IMR-90 (cell line): ENCODE data around the gene C6orf58. TPM values are rescaled to one million over a fixed set of nuclear protein-coding genes. Genes with fewer than 3 reads are reported as not detected.
"Not testable (repeated sequence)": the region's sequence is repeated elsewhere in the genome, so short reads cannot be mapped to it uniquely, and the experiment has no call there.

Source experiments
- ATAC-seq: fragments of 200-7000 bp; cut with Tn5 transposase; 2 replicates; pipeline ENCODE4 v1.9.1; 2020; ENCODE audit warnings: low read depth, mild to moderate bottlenecking, moderate library complexity
- BruUV-seq: library from RNA; stranded (reverse); fragments of 400-500 nt; replicated peaks from 2 replicates; lab custom pipeline; 2021; lab: Mats Ljungman, UMichigan
- CTCF ChIA-PET: fragments of 300-600 bp; formaldehyde crosslinking; extraction: SDS; loops from one replicate; lab custom pipeline; 2021; ENCODE audit warnings: antibody characterized with exemption; lab: Yijun Ruan, JAX
- POLR2A ChIA-PET: fragments of 300-600 bp; sonication (Branson Sonifier 250); formaldehyde crosslinking; loops from one replicate; lab custom pipeline; 2022; ENCODE audit warnings: antibody characterized with exemption; ENCODE audit not compliant: unreplicated experiment; lab: Charles Lee
- DNase-seq: peaks from one replicate; pipeline ENCODE4 v3.0.0; 2013
- H2AFZ ChIP-seq: replicated peaks from 2 replicates; pipeline ENCODE3; 2013; ENCODE audit warnings: low read length, mild to moderate bottlenecking; ENCODE audit not compliant: poor library complexity
- H2AK5ac ChIP-seq: 2 replicates; pipeline ENCODE4 v1.6.1; 2013; ENCODE audit warnings: low read depth, low read length, inconsistent platforms
- H2AK9ac ChIP-seq: replicated peaks from 2 replicates; pipeline ENCODE3; 2013; ENCODE audit warnings: mild to moderate bottlenecking, low read depth, low read length, moderate library complexity; ENCODE audit not compliant: poor library complexity
- H2BK120ac ChIP-seq: 2 replicates; pipeline ENCODE4 v1.6.1; 2013; ENCODE audit warnings: low read depth, low read length, inconsistent platforms
- H2BK15ac ChIP-seq: 3 replicates; pipeline ENCODE4 v1.6.1; 2013; ENCODE audit warnings: low read depth, low read length, inconsistent platforms
- H2BK20ac ChIP-seq: 2 replicates; pipeline ENCODE4 v1.6.1; 2013; ENCODE audit warnings: low read depth, mild to moderate bottlenecking, inconsistent platforms, low read length, moderate library complexity
- H2BK5ac ChIP-seq: 2 replicates; pipeline ENCODE4 v1.6.1; 2013; ENCODE audit warnings: mild to moderate bottlenecking, low read depth, low read length, inconsistent platforms; ENCODE audit not compliant: poor library complexity, severe bottlenecking
- H3K14ac ChIP-seq: replicated peaks from 2 replicates; pipeline ENCODE4 v1.6.1; 2013; ENCODE audit warnings: low read depth, low read length, inconsistent platforms
- H3K18ac ChIP-seq: 2 replicates; pipeline ENCODE4 v1.6.1; 2013; ENCODE audit warnings: low read depth, low read length, control low read depth
- H3K23ac ChIP-seq: 2 replicates; pipeline ENCODE4 v1.6.1; 2013; ENCODE audit warnings: low read depth, low read length, inconsistent platforms
- H3K27ac ChIP-seq: 2 replicates; pipeline ENCODE4 v1.5.1; 2013; ENCODE audit warnings: mild to moderate bottlenecking, control low read depth, low read length; ENCODE audit not compliant: insufficient read depth
- H3K27me3 ChIP-seq: 2 replicates; pipeline ENCODE4 v1.6.1; 2013; ENCODE audit warnings: low read length; ENCODE audit not compliant: control insufficient read depth, insufficient read depth
- H3K36me3 ChIP-seq: 2 replicates; pipeline ENCODE4 v1.6.1; 2013; ENCODE audit warnings: low read length, mixed read lengths; ENCODE audit not compliant: control insufficient read depth, insufficient read depth
- H3K4ac ChIP-seq: 2 replicates; pipeline ENCODE4 v1.6.1; 2013; ENCODE audit warnings: low read depth, low read length, inconsistent platforms
- H3K4me1 ChIP-seq: 2 replicates; pipeline ENCODE4 v1.6.1; 2013; ENCODE audit warnings: low read length, mixed read lengths; ENCODE audit not compliant: control insufficient read depth, insufficient read depth
- H3K4me2 ChIP-seq: 2 replicates; pipeline ENCODE4 v1.6.1; 2013; ENCODE audit warnings: low read depth, mild to moderate bottlenecking, control low read depth, low read length, moderate library complexity
- H3K4me3 ChIP-seq: 2 replicates; pipeline ENCODE4 v1.5.1; 2013; ENCODE audit warnings: low read depth, mild to moderate bottlenecking, control low read depth, low read length, moderate library complexity; ENCODE audit not compliant: insufficient read depth
- H3K56ac ChIP-seq: 2 replicates; pipeline ENCODE4 v1.6.1; 2013; ENCODE audit warnings: low read length, inconsistent platforms; ENCODE audit not compliant: insufficient read depth; ENCODE audit errors: extremely low read depth
- H3K79me1 ChIP-seq, 2 experiments: 2 replicates each; pipeline ENCODE4 v1.6.1; 2013; ENCODE audit warnings: low read length in 2 of 2, inconsistent platforms in 1 of 2, low read depth in 1 of 2
- H3K9ac ChIP-seq: 2 replicates; pipeline ENCODE4 v1.6.1; 2013; ENCODE audit warnings: low read depth, low read length, control low read depth
- H3K9me1 ChIP-seq: 2 replicates; pipeline ENCODE4 v1.6.1; 2013; ENCODE audit warnings: low read length, inconsistent platforms; ENCODE audit not compliant: insufficient read depth
- H3K9me3 ChIP-seq: 2 replicates; pipeline ENCODE4 v1.6.1; 2013; ENCODE audit warnings: low read length; ENCODE audit not compliant: control insufficient read depth, insufficient read depth
- H4K20me1 ChIP-seq: 2 replicates; pipeline ENCODE4 v1.6.1; 2013; ENCODE audit warnings: low read length, inconsistent platforms; ENCODE audit not compliant: insufficient read depth
- H4K5ac ChIP-seq: 2 replicates; pipeline ENCODE4 v1.6.1; 2013; ENCODE audit warnings: mild to moderate bottlenecking, low read depth, low read length, control low read depth
- H4K8ac ChIP-seq, 2 experiments: 2 replicates each; pipeline ENCODE4 v1.6.1; 2013; ENCODE audit warnings: low read depth in 2 of 2, low read length in 2 of 2, control low read depth in 1 of 2, inconsistent platforms in 1 of 2
- H4K91ac ChIP-seq: 2 replicates; pipeline ENCODE4 v1.6.1; 2013; ENCODE audit warnings: low read depth, low read length, inconsistent platforms; ENCODE audit not compliant: insufficient read depth
- CEBPB ChIP-seq: IDR thresholded peaks from 2 replicates; pipeline ENCODE4 v1.6.1; 2012; ENCODE audit warnings: low read depth, low read length, improper control_type of control experiment
- CHD1 ChIP-seq: IDR thresholded peaks from 2 replicates; pipeline ENCODE4 v1.6.1; 2012; ENCODE audit warnings: low read depth, low read length, improper control_type of control experiment
- CTCF ChIP-seq: conservative IDR thresholded peaks from 2 replicates; pipeline ENCODE4 v1.5.1; 2012; ENCODE audit warnings: mild to moderate bottlenecking, low read depth, low read length, improper control_type of control experiment
- FOS ChIP-seq: fragments of 150-350 bp; IDR thresholded peaks from 2 replicates; pipeline ENCODE4 v1.6.1; 2016; ENCODE audit warnings: low read depth, low read length
- MXI1 ChIP-seq: IDR thresholded peaks from 2 replicates; pipeline ENCODE4 v1.6.1; 2012; ENCODE audit warnings: low read depth, mild to moderate bottlenecking, low read length, moderate library complexity, borderline replicate concordance
- NFE2L2 ChIP-seq: fragments of 150-350 bp; IDR thresholded peaks from 2 replicates; pipeline ENCODE4 v1.6.1; 2016; ENCODE audit warnings: low read depth, mild to moderate bottlenecking, low read length
- POLR2A ChIP-seq: IDR thresholded peaks from 2 replicates; pipeline ENCODE4 v1.6.1; 2012; ENCODE audit warnings: mild to moderate bottlenecking, low read depth, low read length
- USF2 ChIP-seq: fragments of 150-350 bp; IDR thresholded peaks from 2 replicates; pipeline ENCODE4 v1.6.1; 2017; ENCODE audit warnings: mild to moderate bottlenecking, antibody characterized with exemption, low read length, low read depth
- WGBS, 2 experiments: methylation state at CpG; one replicate each; pipeline versions ENCODE4 v1.1.5 to v1.1.7; 2013; ENCODE audit warnings: missing lambda C conversion rate in 2 of 2; ENCODE audit not compliant: insufficient read length in 1 of 2; ENCODE audit errors: extremely low coverage in 2 of 2; 5-methylcytosine and 5-hydroxymethylcytosine counted together
- dilution Hi-C: fragments of 300-500 bp; cut with HindIII; formaldehyde crosslinking; loops from one replicate; pipeline ENCODE4 v1.14.3; 2018; ENCODE audit warnings: low sequenced_read_pairs; ENCODE audit not compliant: unreplicated experiment
- in situ Hi-C: fragments of 300-500 bp; cut with MboI; formaldehyde crosslinking; loops from 3 replicates; pipeline ENCODE4 v1.14.3; 2019; ENCODE audit warnings: low sequenced_read_pairs, inconsistent platforms, mixed read lengths
- intact Hi-C: fragments of 100-400 bp; cut with micrococcal nuclease; formaldehyde crosslinking; loops from 2 replicates; pipeline ENCODE4 v1.10.0; 2022
- polyA plus RNA-seq, 3 experiments: library from polyadenylated mRNA; depleted of rRNA; stranded (reverse); fragments of >200 nt; gene quantifications; 2 replicates each; pipeline ENCODE4 v1.2.3, GENCODE V29; 2012; ENCODE audit warnings: low replicate concordance in 1 of 3
- total RNA-seq: library from RNA; depleted of rRNA; stranded (reverse); fragments of >200 nt; gene quantifications from 2 replicates; pipeline ENCODE4 v1.2.3, GENCODE V29; 2012

The C6orf58 gene
- total and polyA plus RNA-seq, 2 of the 4 experiments (the other 2 are of a cell fraction), result 0.09 TPM; not detected in 1

GRCh38 chr6:127592964-127593363 lies 16.0 kb downstream of the C6orf58 start:
- Histone ChIP-seq H2AK5ac (no peak overlapping the region), H3K4me2 (no peak overlapping the region), H3K23ac (no peak overlapping the region), H2BK5ac (no peak overlapping the region), H3K27me3 (no peaks in the 10 kb centered on the region; the same call in 1 of the 2 replicates), H3K27ac (no peak overlapping the region), H3K79me1 (no peaks in the 10 kb centered on the region), H4K91ac (no peak overlapping the region), H3K14ac (no peak overlapping the region), H3K18ac (no peak overlapping the region), H3K9ac (no peak overlapping the region), H3K56ac (no peak overlapping the region), H2BK15ac (no peak overlapping the region), H2AFZ (no peak overlapping the region), H4K20me1 (no peaks in the 10 kb centered on the region), H3K36me3 (no peaks in the 10 kb centered on the region), H3K4me1 (no peaks in the 10 kb centered on the region), H2BK20ac (no peak overlapping the region), H2AK9ac (no peak overlapping the region), H3K9me1 (no peaks in the 10 kb centered on the region), H4K8ac (no peak overlapping the region), H3K4ac (no peak overlapping the region), H4K5ac (no peak overlapping the region), H2BK120ac (no peak overlapping the region), H3K4me3 (no peak overlapping the region), H3K9me3 (no peaks in the 10 kb centered on the region)
- no TSS peak for BruUV-seq
- dilution Hi-C loops, result no loop called here
- DNase-seq (no peak), ATAC-seq (no peak)
- WGBS, 2 experiments, result no CpG with 5 or more reads among the region's 7 CpGs
- in situ Hi-C loops, result no loop called here
- ChIA-PET CTCF (no interaction called here), POLR2A (no interaction called here)
- intact Hi-C loops, result no loop called here
- no peak for TF ChIP-seq USF2
- no peak for TF ChIP-seq CTCF
- no peak for TF ChIP-seq FOS
- TF ChIP-seq CEBPB, result no peak
- no peak for TF ChIP-seq POLR2A
- no peak for TF ChIP-seq NFE2L2
- no peak for TF ChIP-seq MXI1
- TF ChIP-seq CHD1, result no peak

- in situ Hi-C loops, BruUV-seq: not testable (repeated sequence)
- WGBS, 2 experiments, result 87% methylated on average over 3 of the region's 21 CpGs; no CpG with 5 or more reads in 1 of the 2 experiments
Observed at GRCh38 chr6:127593456-127593855, 16.5 kb downstream of the C6orf58 start.

More at GRCh38 chr6:127593456-127593855, 16.5 kb downstream of the C6orf58 start:
- intact Hi-C loops, H3K14ac ChIP-seq, H2BK20ac ChIP-seq, H3K4me3 ChIP-seq, CTCF ChIA-PET, H4K91ac ChIP-seq, H4K8ac ChIP-seq, H3K9me1 ChIP-seq, H2AFZ ChIP-seq, DNase-seq, H3K4ac ChIP-seq, H4K5ac ChIP-seq, H3K18ac ChIP-seq, H3K9ac ChIP-seq, H3K4me1 ChIP-seq, H3K4me2 ChIP-seq, H3K9me3 ChIP-seq, H3K27me3 ChIP-seq, H3K36me3 ChIP-seq, H2AK5ac ChIP-seq, H4K20me1 ChIP-seq, ATAC-seq, H3K27ac ChIP-seq, H2BK15ac ChIP-seq, H3K79me1 ChIP-seq, H3K56ac ChIP-seq, H2BK5ac ChIP-seq, H2BK120ac ChIP-seq, dilution Hi-C loops, H2AK9ac ChIP-seq, POLR2A ChIA-PET, H3K23ac ChIP-seq: not testable (repeated sequence)
